Measurements from ENCODE around the gene ZNF484.
"Not testable (repeated sequence)": the region's sequence is repeated elsewhere in the genome, so short reads cannot be mapped to it uniquely, and the experiment has no call there.

Gene ZNF484

DNA sequence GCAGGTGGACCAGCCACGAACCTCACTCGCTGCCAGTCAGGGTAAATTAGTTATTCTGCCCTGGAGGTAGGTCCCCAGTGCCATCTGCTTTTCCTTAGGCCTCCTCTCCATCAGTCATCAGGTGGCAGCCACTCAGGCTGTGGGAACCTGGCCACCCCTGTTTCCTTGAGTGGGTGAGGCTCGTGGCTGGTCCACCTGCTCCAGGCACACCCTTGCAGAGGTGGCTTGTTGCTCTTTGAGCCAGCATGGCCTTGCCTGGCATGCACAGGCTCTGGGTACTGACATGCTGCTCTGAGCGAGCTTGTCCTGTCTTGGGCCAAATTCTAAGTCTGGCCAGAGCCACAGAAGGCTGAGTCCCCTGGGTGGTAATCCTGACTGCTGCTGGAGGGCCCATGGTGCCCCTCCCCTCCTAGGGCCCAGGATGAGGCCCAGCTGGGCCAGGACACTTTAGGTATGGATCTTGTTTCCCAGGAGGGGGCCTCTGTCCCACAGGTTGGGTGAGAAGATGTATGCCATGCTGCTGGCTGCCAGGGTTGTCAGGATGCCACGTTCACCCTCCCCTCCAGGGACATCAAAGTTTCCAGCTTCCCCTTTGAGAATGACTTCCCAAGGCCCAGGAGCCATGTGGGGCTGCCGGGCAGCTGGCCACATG, 17.0 kb upstream of the ZNF484 start:
- DNase-seq (ENCODE audit: low read depth in 1 of 2, low spot score in 1 of 2): no peak
- Histone ChIP-seq H3K4me3 (replicated peaks; ENCODE audit: insufficient read depth, low read length) (no peak overlapping the region), H3K27me3 (ENCODE audit: insufficient read depth, poor library complexity, severe bottlenecking) (no peaks in the 10 kb centered on the region), H3K27ac (replicated peaks) (no peak overlapping the region)
- TF ChIP-seq GABPA (IDR thresholded peaks at IDR 0.05; ENCODE audit: low read depth) (no peak), POLR2AphosphoS5 (IDR thresholded peaks at IDR 0.05; ENCODE audit: low read depth) (no peak)
- TF ChIP-seq, protein P1, sequence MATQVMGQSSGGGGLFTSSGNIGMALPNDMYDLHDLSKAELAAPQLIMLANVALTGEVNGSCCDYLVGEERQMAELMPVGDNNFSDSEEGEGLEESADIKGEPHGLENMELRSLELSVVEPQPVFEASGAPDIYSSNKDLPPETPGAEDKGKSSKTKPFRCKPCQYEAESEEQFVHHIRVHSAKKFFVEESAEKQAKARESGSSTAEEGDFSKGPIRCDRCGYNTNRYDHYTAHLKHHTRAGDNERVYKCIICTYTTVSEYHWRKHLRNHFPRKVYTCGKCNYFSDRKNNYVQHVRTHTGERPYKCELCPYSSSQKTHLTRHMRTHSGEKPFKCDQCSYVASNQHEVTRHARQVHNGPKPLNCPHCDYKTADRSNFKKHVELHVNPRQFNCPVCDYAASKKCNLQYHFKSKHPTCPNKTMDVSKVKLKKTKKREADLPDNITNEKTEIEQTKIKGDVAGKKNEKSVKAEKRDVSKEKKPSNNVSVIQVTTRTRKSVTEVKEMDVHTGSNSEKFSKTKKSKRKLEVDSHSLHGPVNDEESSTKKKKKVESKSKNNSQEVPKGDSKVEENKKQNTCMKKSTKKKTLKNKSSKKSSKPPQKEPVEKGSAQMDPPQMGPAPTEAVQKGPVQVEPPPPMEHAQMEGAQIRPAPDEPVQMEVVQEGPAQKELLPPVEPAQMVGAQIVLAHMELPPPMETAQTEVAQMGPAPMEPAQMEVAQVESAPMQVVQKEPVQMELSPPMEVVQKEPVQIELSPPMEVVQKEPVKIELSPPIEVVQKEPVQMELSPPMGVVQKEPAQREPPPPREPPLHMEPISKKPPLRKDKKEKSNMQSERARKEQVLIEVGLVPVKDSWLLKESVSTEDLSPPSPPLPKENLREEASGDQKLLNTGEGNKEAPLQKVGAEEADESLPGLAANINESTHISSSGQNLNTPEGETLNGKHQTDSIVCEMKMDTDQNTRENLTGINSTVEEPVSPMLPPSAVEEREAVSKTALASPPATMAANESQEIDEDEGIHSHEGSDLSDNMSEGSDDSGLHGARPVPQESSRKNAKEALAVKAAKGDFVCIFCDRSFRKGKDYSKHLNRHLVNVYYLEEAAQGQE (IDR thresholded peaks at IDR 0.05; ENCODE audit: insufficient replicate concordance, low read depth): no peak

- not testable (repeated sequence) for H3K4me3 ChIP-seq (replicated peaks; ENCODE audit: insufficient read depth, low read length); DNase-seq (ENCODE audit: low read depth in 1 of 2, low spot score in 1 of 2); H3K27me3 ChIP-seq (ENCODE audit: insufficient read depth, poor library complexity, severe bottlenecking); H3K27ac ChIP-seq (replicated peaks)
Observed at GRCh38 chr9:92893916-92894610, 16.2 kb upstream of the ZNF484 start.

DNA sequence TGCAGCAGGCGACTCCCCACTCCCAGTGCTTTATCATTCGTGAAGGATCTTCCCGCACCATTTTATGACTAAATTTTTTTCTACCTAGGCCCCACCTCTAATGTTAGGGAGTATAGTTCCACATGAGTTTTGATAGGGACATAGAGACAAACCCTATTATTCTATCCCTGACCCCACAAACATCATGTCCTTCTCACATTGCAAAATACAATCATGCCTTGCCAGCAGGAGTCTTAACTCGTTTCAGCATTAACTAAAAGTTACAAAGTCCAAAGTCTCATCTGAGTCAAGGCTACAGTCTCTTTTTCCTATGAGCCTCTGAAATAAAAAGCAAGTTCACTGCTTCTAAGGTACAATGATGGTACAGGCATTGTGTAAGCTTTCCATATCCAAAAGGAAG, 14.4 kb upstream of the ZNF484 start:
- not testable (repeated sequence) for H3K27ac ChIP-seq (replicated peaks); H3K27me3 ChIP-seq (ENCODE audit: insufficient read depth, poor library complexity, severe bottlenecking); H3K4me3 ChIP-seq (replicated peaks; ENCODE audit: insufficient read depth, low read length); DNase-seq (ENCODE audit: low read depth in 1 of 2, low spot score in 1 of 2)

- TF ChIP-seq, protein P2, sequence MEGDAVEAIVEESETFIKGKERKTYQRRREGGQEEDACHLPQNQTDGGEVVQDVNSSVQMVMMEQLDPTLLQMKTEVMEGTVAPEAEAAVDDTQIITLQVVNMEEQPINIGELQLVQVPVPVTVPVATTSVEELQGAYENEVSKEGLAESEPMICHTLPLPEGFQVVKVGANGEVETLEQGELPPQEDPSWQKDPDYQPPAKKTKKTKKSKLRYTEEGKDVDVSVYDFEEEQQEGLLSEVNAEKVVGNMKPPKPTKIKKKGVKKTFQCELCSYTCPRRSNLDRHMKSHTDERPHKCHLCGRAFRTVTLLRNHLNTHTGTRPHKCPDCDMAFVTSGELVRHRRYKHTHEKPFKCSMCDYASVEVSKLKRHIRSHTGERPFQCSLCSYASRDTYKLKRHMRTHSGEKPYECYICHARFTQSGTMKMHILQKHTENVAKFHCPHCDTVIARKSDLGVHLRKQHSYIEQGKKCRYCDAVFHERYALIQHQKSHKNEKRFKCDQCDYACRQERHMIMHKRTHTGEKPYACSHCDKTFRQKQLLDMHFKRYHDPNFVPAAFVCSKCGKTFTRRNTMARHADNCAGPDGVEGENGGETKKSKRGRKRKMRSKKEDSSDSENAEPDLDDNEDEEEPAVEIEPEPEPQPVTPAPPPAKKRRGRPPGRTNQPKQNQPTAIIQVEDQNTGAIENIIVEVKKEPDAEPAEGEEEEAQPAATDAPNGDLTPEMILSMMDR (IDR thresholded peaks at IDR 0.05; ENCODE audit: insufficient read depth, low read length): no peak
- TF ChIP-seq POLR2AphosphoS5 (IDR thresholded peaks at IDR 0.05; ENCODE audit: low read depth): no peak
- no peak for TF ChIP-seq SPI1 (IDR thresholded peaks at IDR 0.05; ENCODE audit: borderline replicate concordance, low read depth)
- TF ChIP-seq, protein P1 (IDR thresholded peaks at IDR 0.05; ENCODE audit: insufficient replicate concordance, low read depth): no peak
- TF ChIP-seq GABPA (IDR thresholded peaks at IDR 0.05; ENCODE audit: low read depth): no peak
- Histone ChIP-seq H3K4me3 (replicated peaks; ENCODE audit: insufficient read depth, low read length) (no peak overlapping the region), H3K27me3 (ENCODE audit: insufficient read depth, poor library complexity, severe bottlenecking) (no peaks in the 10 kb centered on the region), H3K27ac (replicated peaks) (no peak overlapping the region)
- no peak for DNase-seq (ENCODE audit: low read depth in 1 of 2, low spot score in 1 of 2)
Observed at GRCh38 chr9:92890761-92891160, 12.9 kb upstream of the ZNF484 start.

- no peak for DNase-seq (ENCODE audit: low read depth in 1 of 2, low spot score in 1 of 2)
- Histone ChIP-seq H3K27ac (replicated peaks) (no peak overlapping the region), H3K4me3 (replicated peaks; ENCODE audit: insufficient read depth, low read length) (no peak overlapping the region), H3K27me3 (ENCODE audit: insufficient read depth, poor library complexity, severe bottlenecking) (no peaks in the 10 kb centered on the region)
- no peak for TF ChIP-seq SPI1 (IDR thresholded peaks at IDR 0.05; ENCODE audit: borderline replicate concordance, low read depth)
- TF ChIP-seq, protein P2 (IDR thresholded peaks at IDR 0.05; ENCODE audit: insufficient read depth, low read length): no peak
- no peak for TF ChIP-seq POLR2AphosphoS5 (IDR thresholded peaks at IDR 0.05; ENCODE audit: low read depth)
- no peak for TF ChIP-seq GABPA (IDR thresholded peaks at IDR 0.05; ENCODE audit: low read depth)
- TF ChIP-seq, protein P1 (IDR thresholded peaks at IDR 0.05; ENCODE audit: insufficient replicate concordance, low read depth): no peak
Observed at GRCh38 chr9:92887880-92888338, 10.1 kb upstream of the ZNF484 start.

- H3K27me3 ChIP-seq (ENCODE audit: insufficient read depth, poor library complexity, severe bottlenecking); H3K4me3 ChIP-seq (replicated peaks; ENCODE audit: insufficient read depth, low read length); H3K27ac ChIP-seq (replicated peaks): not testable (repeated sequence)
- DNase-seq (ENCODE audit: low read depth in 1 of 2, low spot score in 1 of 2): peak; percentile 61 to 66
Observed at GRCh38 chr9:92886846-92887610, 9.2 kb upstream of the ZNF484 start.

All from HL-60 (cell line).